GM12891 (cell line): Measurements from ENCODE around the gene ACP6.

ENCODE experiments used
- POLR2A ChIP-seq: IDR thresholded peaks from 2 replicates; pipeline ENCODE4 v1.6.1; 2011; ENCODE audit warnings: low read depth, low read length, control low read depth
- POLR2AphosphoS5 ChIP-seq: IDR thresholded peaks from 2 replicates; pipeline ENCODE4 v1.6.1; 2011; ENCODE audit warnings: low read depth, low read length, control low read depth
- SPI1 ChIP-seq: IDR thresholded peaks from 2 replicates; pipeline ENCODE4 v1.6.1; 2011; ENCODE audit warnings: low read depth, low read length, control low read depth
- TAF1 ChIP-seq: IDR thresholded peaks from 2 replicates; pipeline ENCODE4 v1.6.1; 2011; ENCODE audit warnings: low read depth, low read length, control low read depth

DNA sequence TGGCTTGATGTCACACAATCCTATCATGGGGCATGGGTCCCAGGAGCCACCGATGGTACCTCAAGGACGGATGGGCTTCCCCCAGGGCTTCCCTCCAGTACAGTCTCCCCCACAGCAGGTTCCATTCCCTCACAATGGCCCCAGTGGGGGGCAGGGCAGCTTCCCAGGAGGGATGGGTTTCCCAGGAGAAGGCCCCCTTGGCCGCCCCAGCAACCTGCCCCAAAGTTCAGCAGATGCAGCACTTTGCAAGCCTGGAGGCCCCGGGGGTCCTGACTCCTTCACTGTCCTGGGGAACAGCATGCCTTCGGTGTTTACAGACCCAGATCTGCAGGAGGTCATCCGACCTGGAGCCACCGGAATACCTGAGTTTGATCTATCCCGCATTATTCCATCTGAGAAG, 46.3 kb downstream of the ACP6 start:
- TF ChIP-seq SPI1: no peak
- TF ChIP-seq POLR2A: no peak
- no peak for TF ChIP-seq POLR2AphosphoS5
- TF ChIP-seq TAF1: no peak
